Bronchial epithelial cell (primary cell): ENCODE results near the gene ADARB2. TPM values are rescaled to one million over a fixed set of nuclear protein-coding genes. Genes with fewer than 3 reads are reported as not detected.
A peak's percentile ranks its signal among the peaks of the same experiment; 100 is the strongest.

Source experiments
- DNase-seq: peaks from one replicate; pipeline ENCODE4 v3.0.0-alpha.2; 2010; ENCODE audit warnings: low read depth
- FAIRE-seq: peaks from 2 replicates; lab custom pipeline; 2011; peaks lifted over from hg19 to GRCh38; lab: Jason Lieb, UNC
- H3K27me3 ChIP-seq: 2 replicates; pipeline ENCODE4 v1.5.1; 2011; ENCODE audit warnings: low read length; ENCODE audit not compliant: control insufficient read depth, insufficient read depth
- H3K36me3 ChIP-seq: 2 replicates; pipeline ENCODE4 v1.5.1; 2011; ENCODE audit warnings: low read length; ENCODE audit not compliant: control insufficient read depth, insufficient read depth
- H3K4me3 ChIP-seq: 2 replicates; pipeline ENCODE4 v1.5.1; 2011; ENCODE audit warnings: mild to moderate bottlenecking, low read depth, low read length, control low read depth
- total RNA-seq: library from RNA; depleted of rRNA; stranded (reverse); fragments of >200 nt; gene quantifications from 2 replicates; pipeline ENCODE4 v1.2.1, GENCODE V29; 2014
- TF ChIP-seq, protein P1 (sequence below): IDR thresholded peaks from 2 replicates; pipeline ENCODE4 v1.5.1; 2011; ENCODE audit warnings: mild to moderate bottlenecking, moderate library complexity, low read length, control low read depth, inconsistent platforms; ENCODE audit not compliant: insufficient read depth, severe bottlenecking

ADARB2 gene
- total RNA-seq, 1 donor from 2014 or later = not detected

DNA sequence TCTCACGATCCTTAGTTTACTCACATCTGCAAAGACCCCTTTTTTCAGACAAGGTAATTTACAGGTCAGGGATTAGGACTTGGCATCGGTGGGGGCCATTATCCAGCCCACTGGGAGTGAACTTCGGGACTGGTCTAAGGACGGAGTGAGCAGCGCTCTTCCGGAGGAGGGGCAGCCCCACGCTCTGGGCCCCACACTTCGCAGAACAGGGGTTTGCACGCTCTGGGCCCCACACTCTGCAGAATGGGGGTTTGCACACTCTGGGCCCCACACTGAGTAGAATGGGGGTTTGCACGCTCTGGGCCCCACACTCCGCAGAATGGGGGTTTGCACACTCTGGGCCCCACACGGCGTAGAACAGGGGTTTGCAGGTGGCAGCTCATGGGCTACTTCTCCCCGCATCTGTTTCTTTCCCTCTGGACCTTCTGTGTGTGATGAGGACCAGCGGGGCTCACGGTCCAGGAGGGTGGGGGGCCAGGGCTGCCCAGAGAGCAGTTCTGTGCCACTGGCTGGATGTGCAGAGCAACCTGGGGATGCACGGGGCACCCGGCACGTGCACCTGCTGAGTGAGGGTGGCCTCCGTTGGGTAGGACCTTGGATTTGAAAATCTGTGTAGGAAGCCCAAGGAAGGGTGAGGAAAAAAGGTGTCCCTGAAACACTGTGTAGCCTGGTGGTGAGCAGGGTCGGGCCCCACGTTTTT, 546.4 kb downstream of the ADARB2 start:
- no peaks in the 10 kb centered on the region for H3K27me3 ChIP-seq
- DNase-seq = no peak
- H3K4me3 ChIP-seq = no peak overlapping the region
- TF ChIP-seq, protein P1, sequence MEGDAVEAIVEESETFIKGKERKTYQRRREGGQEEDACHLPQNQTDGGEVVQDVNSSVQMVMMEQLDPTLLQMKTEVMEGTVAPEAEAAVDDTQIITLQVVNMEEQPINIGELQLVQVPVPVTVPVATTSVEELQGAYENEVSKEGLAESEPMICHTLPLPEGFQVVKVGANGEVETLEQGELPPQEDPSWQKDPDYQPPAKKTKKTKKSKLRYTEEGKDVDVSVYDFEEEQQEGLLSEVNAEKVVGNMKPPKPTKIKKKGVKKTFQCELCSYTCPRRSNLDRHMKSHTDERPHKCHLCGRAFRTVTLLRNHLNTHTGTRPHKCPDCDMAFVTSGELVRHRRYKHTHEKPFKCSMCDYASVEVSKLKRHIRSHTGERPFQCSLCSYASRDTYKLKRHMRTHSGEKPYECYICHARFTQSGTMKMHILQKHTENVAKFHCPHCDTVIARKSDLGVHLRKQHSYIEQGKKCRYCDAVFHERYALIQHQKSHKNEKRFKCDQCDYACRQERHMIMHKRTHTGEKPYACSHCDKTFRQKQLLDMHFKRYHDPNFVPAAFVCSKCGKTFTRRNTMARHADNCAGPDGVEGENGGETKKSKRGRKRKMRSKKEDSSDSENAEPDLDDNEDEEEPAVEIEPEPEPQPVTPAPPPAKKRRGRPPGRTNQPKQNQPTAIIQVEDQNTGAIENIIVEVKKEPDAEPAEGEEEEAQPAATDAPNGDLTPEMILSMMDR = no peak
- FAIRE-seq = no peak
- no peaks in the 10 kb centered on the region for H3K36me3 ChIP-seq

DNA sequence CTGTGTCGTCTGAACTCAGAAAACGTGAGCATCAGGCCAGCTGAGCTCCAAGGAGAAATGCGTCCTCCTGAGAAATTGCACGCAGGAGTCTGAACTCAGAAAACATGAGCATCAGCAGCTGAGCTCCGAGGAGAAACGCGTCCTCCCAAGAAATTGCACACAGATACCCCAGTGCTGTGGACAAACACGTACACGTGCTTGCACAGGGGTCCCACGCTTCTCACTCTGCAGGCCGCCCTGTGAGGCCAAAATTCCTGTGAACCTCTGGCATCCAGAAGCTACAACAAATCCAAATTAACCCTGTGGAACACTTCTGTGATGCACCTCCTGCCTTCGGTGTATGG, 547.3 kb downstream of the ADARB2 start:
- Histone ChIP-seq H3K27me3 (no peaks in the 10 kb centered on the region), H3K36me3 (no peaks in the 10 kb centered on the region), H3K4me3 (no peak overlapping the region)
- no peak for DNase-seq
- peak; percentile 58 for FAIRE-seq
- TF ChIP-seq, protein P1 = no peak

DNA sequence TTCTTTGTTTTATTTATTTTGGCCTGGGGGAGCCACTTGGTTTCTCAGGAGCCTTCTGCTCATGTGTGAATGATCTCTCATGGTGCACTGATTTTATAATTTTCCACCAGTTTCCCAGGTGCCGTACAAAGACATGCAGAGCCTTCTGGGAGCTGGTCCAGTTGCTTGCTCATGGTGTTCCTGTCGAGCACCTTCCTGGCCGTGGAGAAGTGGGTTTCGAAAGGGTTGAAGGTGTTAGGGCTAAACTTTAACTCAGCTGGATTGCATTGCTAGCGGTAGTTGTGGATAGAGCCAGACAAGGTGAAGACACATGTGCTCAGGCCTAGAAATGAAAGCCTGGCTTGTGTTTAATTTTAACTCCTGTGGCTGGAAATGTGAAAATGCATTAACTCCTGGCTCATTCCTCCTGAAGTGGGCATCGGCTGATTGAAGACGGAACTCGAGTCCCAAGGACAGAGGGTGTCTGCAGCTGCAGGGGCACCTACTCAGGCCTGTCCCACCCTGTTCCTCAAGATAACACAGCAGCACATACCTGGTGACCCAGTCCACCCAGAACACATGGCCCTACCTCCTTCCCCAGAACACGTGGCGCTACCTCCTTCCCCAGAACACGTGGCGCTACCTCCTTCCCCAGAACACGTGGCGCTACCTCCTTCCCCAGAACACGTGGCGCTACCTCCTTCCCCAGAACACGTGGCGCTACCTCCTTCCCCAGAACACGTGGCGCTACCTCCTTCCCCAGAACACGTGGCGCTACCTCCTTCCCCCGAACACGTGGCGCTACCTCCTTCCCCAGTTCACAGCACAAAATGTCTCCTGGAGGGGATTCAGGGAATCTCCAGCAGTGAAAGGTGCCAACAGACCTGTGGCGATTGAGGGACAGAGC, 547.9 kb downstream of the ADARB2 start:
- DNase-seq (no peak), FAIRE-seq (no peak)
- Histone ChIP-seq H3K27me3 (no peaks in the 10 kb centered on the region), H3K4me3 (no peak overlapping the region), H3K36me3 (no peaks in the 10 kb centered on the region)
- TF ChIP-seq, protein P1 = no peak

DNA sequence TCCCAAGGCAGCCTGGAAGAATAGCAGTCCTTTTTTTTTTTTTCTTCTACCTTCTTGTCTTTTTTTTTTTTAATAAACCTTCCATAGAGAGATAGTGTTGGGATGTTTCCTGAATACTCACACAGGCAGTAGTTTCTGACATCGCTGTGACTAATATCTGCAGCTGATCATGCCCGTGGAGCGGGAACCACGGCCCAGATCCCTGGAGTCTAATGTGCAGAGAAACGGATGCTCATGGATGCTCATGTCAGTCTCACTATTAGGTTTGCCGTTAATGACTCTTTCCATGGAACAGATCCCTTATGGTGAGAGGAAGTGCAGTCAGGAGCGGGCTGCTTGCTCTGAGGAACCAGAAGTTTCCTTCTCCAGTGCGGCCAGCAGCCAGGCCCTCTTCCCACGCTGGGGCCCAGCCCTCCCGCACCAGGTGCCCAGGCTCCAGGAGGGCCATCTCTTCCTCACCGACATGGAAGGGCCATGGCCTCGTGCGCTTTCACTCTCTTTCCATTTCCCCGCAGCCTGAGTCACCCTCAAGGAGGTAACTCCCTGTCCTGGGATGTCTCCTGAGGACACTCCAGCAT, 548.7 kb downstream of the ADARB2 start:
- no peaks in the 10 kb centered on the region for H3K36me3 ChIP-seq
- TF ChIP-seq, protein P1 = no peak
- no peaks in the 10 kb centered on the region for H3K27me3 ChIP-seq
- no peak for DNase-seq
- no peak overlapping the region for H3K4me3 ChIP-seq
- no peak for FAIRE-seq

DNA sequence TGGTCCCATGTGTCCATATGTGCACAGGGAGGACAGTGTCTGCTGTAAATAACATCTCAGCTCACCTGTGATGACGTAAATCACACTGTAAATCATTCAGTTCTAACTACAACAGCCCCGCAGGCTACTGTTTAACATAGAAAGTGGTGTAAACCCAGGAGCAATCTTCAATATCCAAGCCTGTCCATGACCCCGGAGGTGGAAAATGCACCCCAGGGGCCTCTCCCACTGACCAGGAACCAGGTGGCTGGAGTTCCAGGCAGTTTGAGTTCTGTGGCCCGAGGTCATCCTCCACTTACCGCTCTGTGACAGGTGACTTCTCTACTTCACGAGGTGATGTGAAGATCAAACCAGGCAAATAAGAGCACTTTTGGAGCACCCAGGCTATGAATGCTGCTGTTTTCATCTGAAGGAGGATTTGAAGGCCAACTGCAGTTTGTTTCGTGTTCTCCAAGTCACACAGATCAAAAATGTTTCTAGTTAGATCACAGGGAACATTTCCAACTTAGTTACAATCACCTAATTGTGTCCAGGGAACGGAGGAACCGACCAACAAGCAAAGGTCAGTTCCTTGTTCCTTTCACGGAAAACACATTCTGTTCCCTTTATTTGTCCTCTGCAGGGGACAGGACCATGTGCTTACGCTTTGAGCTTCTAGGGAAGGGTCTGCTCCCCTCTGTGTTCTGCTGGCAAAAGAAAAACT, 549.3 kb downstream of the ADARB2 start:
- no peak for DNase-seq
- TF ChIP-seq, protein P1 = no peak
- peak; percentile 18 for FAIRE-seq
- Histone ChIP-seq H3K27me3 (no peaks in the 10 kb centered on the region), H3K4me3 (no peak overlapping the region), H3K36me3 (no peaks in the 10 kb centered on the region)
